SK-N-SH treated with all-trans-retinoic acid at 6 μM for 48 hours (cell line): ENCODE measurements around the gene UNC5B.

ENCODE experiments used
- ISL1 ChIP-seq: fragments of 250-450 bp; sonication (Bioruptor Pico); IDR thresholded peaks from 2 replicates; pipeline ENCODE4 v2.1.2; 2022; ENCODE audit warnings: mild to moderate bottlenecking, moderate library complexity
- TF ChIP-seq, protein P1 (sequence below): fragments of 250-450 bp; sonication (Bioruptor Pico); IDR thresholded peaks from 2 replicates; pipeline ENCODE4 v1.8.0; 2020; ENCODE audit warnings: mild to moderate bottlenecking, moderate library complexity, borderline replicate concordance

DNA sequence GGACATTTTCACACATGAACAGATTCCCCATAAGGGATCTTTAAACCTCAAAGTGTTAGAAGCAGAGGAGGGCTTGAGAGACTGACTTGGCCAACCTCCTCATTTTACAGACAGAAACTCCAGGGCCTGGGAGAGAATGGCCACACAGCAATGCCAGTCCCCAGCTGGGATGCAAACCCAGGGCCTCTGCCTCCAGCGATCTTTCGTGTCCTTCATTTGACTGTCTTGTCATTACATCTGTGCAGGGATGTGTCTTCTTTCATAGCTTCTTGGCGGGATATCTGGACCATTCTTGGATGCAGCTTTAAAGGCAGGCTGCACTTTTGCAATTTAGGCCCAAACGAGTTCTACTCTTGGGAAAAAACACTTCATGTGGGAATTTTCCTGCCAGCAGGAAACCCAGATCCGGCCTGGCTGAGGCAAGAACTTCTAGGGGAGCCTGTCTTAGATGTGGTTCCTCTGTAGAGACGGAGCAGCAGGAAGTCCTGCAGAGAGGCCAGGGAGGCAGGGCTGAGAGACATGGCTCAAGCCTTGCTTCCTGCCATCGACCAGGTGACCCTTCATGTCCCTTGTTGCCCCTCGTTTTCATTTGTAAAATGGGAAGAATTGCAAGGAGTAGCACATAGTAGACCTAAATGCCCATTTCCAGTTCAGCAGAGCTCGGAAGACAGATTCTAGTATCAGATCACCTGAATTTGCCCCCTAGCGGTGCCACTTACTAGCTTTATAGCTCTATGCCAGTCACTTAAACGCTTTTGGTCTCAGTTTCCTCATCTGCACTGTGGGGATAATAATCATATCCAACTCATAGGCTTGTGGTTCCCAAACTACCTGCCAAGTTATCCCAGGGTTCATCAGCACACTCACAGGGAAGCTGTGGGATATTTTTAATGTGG lies 62.8 kb downstream of the UNC5B start:
- TF ChIP-seq, protein P1, sequence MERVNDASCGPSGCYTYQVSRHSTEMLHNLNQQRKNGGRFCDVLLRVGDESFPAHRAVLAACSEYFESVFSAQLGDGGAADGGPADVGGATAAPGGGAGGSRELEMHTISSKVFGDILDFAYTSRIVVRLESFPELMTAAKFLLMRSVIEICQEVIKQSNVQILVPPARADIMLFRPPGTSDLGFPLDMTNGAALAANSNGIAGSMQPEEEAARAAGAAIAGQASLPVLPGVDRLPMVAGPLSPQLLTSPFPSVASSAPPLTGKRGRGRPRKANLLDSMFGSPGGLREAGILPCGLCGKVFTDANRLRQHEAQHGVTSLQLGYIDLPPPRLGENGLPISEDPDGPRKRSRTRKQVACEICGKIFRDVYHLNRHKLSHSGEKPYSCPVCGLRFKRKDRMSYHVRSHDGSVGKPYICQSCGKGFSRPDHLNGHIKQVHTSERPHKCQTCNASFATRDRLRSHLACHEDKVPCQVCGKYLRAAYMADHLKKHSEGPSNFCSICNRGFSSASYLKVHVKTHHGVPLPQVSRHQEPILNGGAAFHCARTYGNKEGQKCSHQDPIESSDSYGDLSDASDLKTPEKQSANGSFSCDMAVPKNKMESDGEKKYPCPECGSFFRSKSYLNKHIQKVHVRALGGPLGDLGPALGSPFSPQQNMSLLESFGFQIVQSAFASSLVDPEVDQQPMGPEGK (CRISPR knock-in tag) = no peak
- no peak for TF ChIP-seq ISL1
